HepG2 (cell line): ENCODE data around the gene CBY1. TPM values are rescaled to one million over a fixed set of nuclear protein-coding genes. Genes with fewer than 3 reads are reported as not detected.

ENCODE experiments used
- ATAC-seq: fragments of 200-7000 bp; cut with Tn5 transposase; 3 replicates; pipeline ENCODE4 v1.9.1; 2020; ENCODE audit warnings: mild to moderate bottlenecking, moderate library complexity
- BruUV-seq: library from RNA; stranded (reverse); fragments of 400-500 nt; replicated peaks from 2 replicates; lab custom pipeline; 2021; lab: Mats Ljungman, UMichigan
- CTCF ChIA-PET: fragments of 300-600 bp; formaldehyde crosslinking; extraction: SDS; loops from one replicate; lab custom pipeline; 2021; ENCODE audit warnings: low total read pairs, inconsistent platforms, low intra/inter-chr PET ratio; lab: Yijun Ruan, JAX
- POLR2A ChIA-PET: fragments of 350-600 bp; sonication (Branson Sonifier 250); formaldehyde crosslinking; loops from one replicate; lab custom pipeline; 2020; ENCODE audit warnings: antibody characterized with exemption, inconsistent platforms; lab: Yijun Ruan, JAX
- DNase-seq: peaks from one replicate; pipeline ENCODE4 v3.0.0-alpha.2; 2015; ENCODE audit warnings: low spot score
- FAIRE-seq: peaks from 3 replicates; lab custom pipeline; 2011; peaks lifted over from hg19 to GRCh38; lab: Jason Lieb, UNC
- H2AFZ ChIP-seq: one replicate; pipeline ENCODE4 v1.6.1; 2011; ENCODE audit warnings: low read length, inconsistent platforms
- H3K27ac ChIP-seq: fragments of 300-600 bp; 3 replicates; pipeline ENCODE4 v1.8.0; 2011; ENCODE audit warnings: mixed run types, mild to moderate bottlenecking, mixed read lengths, low read length, inconsistent platforms; ENCODE audit not compliant: insufficient read depth; ENCODE audit errors: extremely low read length
- H3K27me3 ChIP-seq, 2 experiments: fragments of 200-600 bp in 1 of 2; 2 replicates in 1 of 2; 3 replicates in 1 of 2; pipeline versions ENCODE4 v1.6.0 to v1.8.0; 2011; ENCODE audit warnings: low read length in 2 of 2, mild to moderate bottlenecking in 2 of 2, moderate library complexity in 2 of 2, inconsistent platforms in 1 of 2; ENCODE audit not compliant: insufficient read depth in 2 of 2, control insufficient read depth in 1 of 2
- H3K36me3 ChIP-seq, 2 experiments: fragments of 200-600 bp in 1 of 2; replicated peaks in 1 of 2; 2 replicates in 1 of 2; 3 replicates in 1 of 2; pipeline versions ENCODE4 v1.5.1 to v1.8.0; 2011; ENCODE audit warnings: low read length in 2 of 2, inconsistent platforms in 1 of 2; ENCODE audit not compliant: insufficient read depth in 2 of 2, control insufficient read depth in 1 of 2
- H3K4me1 ChIP-seq: 2 replicates; pipeline ENCODE4 v1.5.1; 2012; ENCODE audit warnings: low read length, inconsistent platforms; ENCODE audit not compliant: insufficient read depth
- H3K4me2 ChIP-seq: 2 replicates; pipeline ENCODE4 v1.6.0; 2011; ENCODE audit warnings: low read depth, low read length, inconsistent platforms
- H3K4me3 ChIP-seq, 3 experiments: fragments of 200-600 bp in 1 of 3; sonication (generic), shearing (Covaris generic) in 1 of 3; replicated peaks in 1 of 3; 2 replicates each; pipeline ENCODE4 v1.5.1; 2011 to 2016; ENCODE audit warnings: low read length in 3 of 3, inconsistent platforms in 2 of 3, low read depth in 2 of 3, mild to moderate bottlenecking in 2 of 3, control low read depth in 1 of 3, mixed read lengths in 1 of 3; ENCODE audit not compliant: insufficient read depth in 1 of 3
- H3K79me2 ChIP-seq: one replicate; pipeline ENCODE4 v1.6.1; 2011; ENCODE audit warnings: low read length, inconsistent platforms; ENCODE audit not compliant: insufficient read depth
- H3K9ac ChIP-seq: 2 replicates; pipeline ENCODE4 v1.6.0; 2011; ENCODE audit warnings: mild to moderate bottlenecking, low read depth, low read length, inconsistent platforms; ENCODE audit not compliant: insufficient read depth
- H3K9me3 ChIP-seq: 2 replicates; pipeline ENCODE4 v1.5.1; 2012; ENCODE audit warnings: mild to moderate bottlenecking, low read length
- H4K20me1 ChIP-seq: 2 replicates; pipeline ENCODE4 v1.6.0; 2011; ENCODE audit warnings: inconsistent platforms, mild to moderate bottlenecking, low read length, moderate library complexity; ENCODE audit not compliant: insufficient read depth
- DR1 ChIP-seq: sonication (generic); formaldehyde crosslinking; IDR thresholded peaks from 2 replicates; pipeline ENCODE4 v1.8.0; 2021; ENCODE audit warnings: mild to moderate bottlenecking, missing genetic modification reagents, inconsistent platforms
- EHMT2 ChIP-seq: fragments of 200-600 bp; sonication (generic); IDR thresholded peaks from 2 replicates; pipeline ENCODE4 v1.7.0; 2017; ENCODE audit warnings: antibody characterized with exemption, low read depth, low read length, borderline replicate concordance
- LCORL ChIP-seq, 2 experiments: fragments of 450-650 bp in 1 of 2; sonication (generic) in 1 of 2; formaldehyde crosslinking in 1 of 2; IDR thresholded peaks; 2 replicates each; pipeline versions ENCODE4 v1.5.0 to v1.6.1; 2017 to 2020; ENCODE audit warnings: antibody characterized with exemption in 1 of 2, missing genetic modification reagents in 1 of 2
- MAFF ChIP-seq: IDR thresholded peaks from 2 replicates; pipeline ENCODE4 v1.6.1; 2011; ENCODE audit warnings: low read depth, low read length, improper control_type of control experiment
- MAFK ChIP-seq, 2 experiments: IDR thresholded peaks in 1 of 2; conservative IDR thresholded peaks in 1 of 2; 2 replicates each; pipeline ENCODE4 v1.6.1; 2011; ENCODE audit warnings: improper control_type of control experiment in 2 of 2, low read length in 2 of 2
- PHB2 ChIP-seq: fragments of 450-650 bp; IDR thresholded peaks from 2 replicates; pipeline ENCODE4 v1.6.1; 2018; ENCODE audit not compliant: partially characterized antibody
- ZNF430 ChIP-seq: sonication (generic); formaldehyde crosslinking; IDR thresholded peaks from 2 replicates; pipeline ENCODE4 v1.9.0; 2021; ENCODE audit warnings: mild to moderate bottlenecking, missing genetic modification reagents
- WGBS: methylation state at CpG from one replicate; pipeline ENCODE4 v1.1.6; 2017; ENCODE audit warnings: low lambda C conversion rate; 5-methylcytosine and 5-hydroxymethylcytosine counted together
- in situ Hi-C: cut with HindIII; loops from 2 replicates; pipeline ENCODE4 v1.10.0; 2017; ENCODE audit warnings: low pct_unique_long_range_greater_than_20kb; ENCODE audit not compliant: extremely low pct_ligation_motif_present
- intact Hi-C: fragments of 100-400 bp; cut with micrococcal nuclease; formaldehyde crosslinking; loops from one replicate; pipeline ENCODE4 v1.10.0; 2022; ENCODE audit not compliant: unreplicated experiment
- polyA plus RNA-seq, 8 experiments: library from polyadenylated mRNA; depleted of rRNA in 3 of 8; stranded (reverse) in 7 of 8; unstranded in 1 of 8; fragments of >200 nt; fragmentation: Illumina TruSeq in 4 of 8; extraction: Trizol in 4 of 8; gene quantifications; 2 replicates each; pipeline versions ENCODE4 v1.2.1 to v1.2.3, GENCODE V29; 2011 to 2016; ENCODE audit warnings: low read depth in 4 of 8, missing spikeins in 1 of 8, mixed read lengths in 1 of 8; ENCODE audit not compliant: insufficient read depth in 1 of 8
- total RNA-seq, 5 experiments: library from RNA; depleted of rRNA; stranded (reverse); fragments of >200 nt; fragmentation: Illumina TruSeq; extraction: Trizol; gene quantifications; 2 replicates each; pipeline ENCODE4 v1.2.3, GENCODE V29; 2016; ENCODE audit warnings: low read depth in 1 of 5
- TF ChIP-seq, protein P1 (sequence below): sonication (generic); formaldehyde crosslinking; IDR thresholded peaks from 2 replicates; pipeline ENCODE4 v1.9.0; 2022; ENCODE audit warnings: low read depth, missing genetic modification reagents
- TF ChIP-seq, protein P2 (sequence below): sonication (generic); formaldehyde crosslinking; IDR thresholded peaks from 2 replicates; pipeline ENCODE4 v1.4.0; 2020; ENCODE audit warnings: missing genetic modification reagents

Gene CBY1
- total and polyA plus RNA-seq, 2 of the 13 experiments (the other 11 are each of a cell fraction or from before 2014, with no cell fraction given) = 19.7 to 20.3 TPM

DNA sequence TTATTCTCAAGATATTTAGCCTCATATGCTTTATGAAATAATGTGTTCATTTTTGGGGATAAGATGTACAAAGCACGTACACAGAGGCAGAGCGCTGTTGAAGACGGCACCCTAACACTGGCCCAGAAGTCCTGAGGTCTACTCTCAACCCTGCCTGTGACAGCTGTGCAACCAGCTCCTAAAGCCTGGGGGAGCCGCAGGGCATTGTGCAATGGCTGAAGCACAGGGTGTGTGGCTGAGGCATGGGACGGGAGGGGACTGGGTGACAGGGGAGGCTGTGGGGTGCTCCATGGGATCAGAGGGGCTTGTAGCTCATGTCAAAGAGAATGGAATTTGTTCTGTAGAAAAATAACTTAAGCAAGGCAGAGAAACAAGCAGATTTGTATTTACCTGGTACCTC lies 28.0 kb upstream of the CBY1 start (continued):
- TF ChIP-seq, protein P1, sequence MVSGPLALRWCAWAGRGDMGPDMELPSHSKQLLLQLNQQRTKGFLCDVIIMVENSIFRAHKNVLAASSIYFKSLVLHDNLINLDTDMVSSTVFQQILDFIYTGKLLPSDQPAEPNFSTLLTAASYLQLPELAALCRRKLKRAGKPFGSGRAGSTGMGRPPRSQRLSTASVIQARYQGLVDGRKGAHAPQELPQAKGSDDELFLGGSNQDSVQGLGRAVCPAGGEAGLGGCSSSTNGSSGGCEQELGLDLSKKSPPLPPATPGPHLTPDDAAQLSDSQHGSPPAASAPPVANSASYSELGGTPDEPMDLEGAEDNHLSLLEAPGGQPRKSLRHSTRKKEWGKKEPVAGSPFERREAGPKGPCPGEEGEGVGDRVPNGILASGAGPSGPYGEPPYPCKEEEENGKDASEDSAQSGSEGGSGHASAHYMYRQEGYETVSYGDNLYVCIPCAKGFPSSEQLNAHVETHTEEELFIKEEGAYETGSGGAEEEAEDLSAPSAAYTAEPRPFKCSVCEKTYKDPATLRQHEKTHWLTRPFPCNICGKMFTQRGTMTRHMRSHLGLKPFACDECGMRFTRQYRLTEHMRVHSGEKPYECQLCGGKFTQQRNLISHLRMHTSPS (CRISPR knock-in tag) = no peak
- TF ChIP-seq ZNF430 (CRISPR knock-in tag) (no peak), EHMT2 (no peak), DR1 (CRISPR knock-in tag) (no peak)
- TF ChIP-seq, protein P2, sequence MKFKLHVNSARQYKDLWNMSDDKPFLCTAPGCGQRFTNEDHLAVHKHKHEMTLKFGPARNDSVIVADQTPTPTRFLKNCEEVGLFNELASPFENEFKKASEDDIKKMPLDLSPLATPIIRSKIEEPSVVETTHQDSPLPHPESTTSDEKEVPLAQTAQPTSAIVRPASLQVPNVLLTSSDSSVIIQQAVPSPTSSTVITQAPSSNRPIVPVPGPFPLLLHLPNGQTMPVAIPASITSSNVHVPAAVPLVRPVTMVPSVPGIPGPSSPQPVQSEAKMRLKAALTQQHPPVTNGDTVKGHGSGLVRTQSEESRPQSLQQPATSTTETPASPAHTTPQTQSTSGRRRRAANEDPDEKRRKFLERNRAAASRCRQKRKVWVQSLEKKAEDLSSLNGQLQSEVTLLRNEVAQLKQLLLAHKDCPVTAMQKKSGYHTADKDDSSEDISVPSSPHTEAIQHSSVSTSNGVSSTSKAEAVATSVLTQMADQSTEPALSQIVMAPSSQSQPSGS (CRISPR knock-in tag) = no peak
- TF ChIP-seq, all 625 proteins: peak for 2

DNA sequence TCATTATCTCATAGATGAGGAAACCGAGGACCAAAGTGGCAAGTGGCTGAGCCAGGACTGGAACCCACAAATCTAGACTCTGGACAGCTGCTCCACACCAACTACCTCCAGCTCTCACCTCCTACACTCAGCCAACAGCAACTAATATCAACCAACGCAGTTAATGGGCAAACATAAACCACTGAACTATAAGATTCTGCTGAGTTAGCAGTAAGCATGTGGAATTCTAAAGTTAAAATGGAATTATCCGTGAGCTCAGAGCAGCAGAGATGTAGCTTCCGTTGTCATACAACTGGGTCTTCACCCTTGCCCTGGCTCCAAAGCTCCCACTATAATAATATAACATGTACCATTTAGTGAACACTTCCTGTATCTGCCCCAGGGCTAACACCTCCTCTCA lies 27.3 kb upstream of the CBY1 start:
- CTCF ChIA-PET = no interaction called here

More for the DNA sequence above, 27.3 kb upstream of the CBY1 start:
- TF ChIP-seq PHB2 = no peak
- TF ChIP-seq MAFK (conservative IDR thresholded peaks at IDR 0.05 in 1 of 2, IDR thresholded peaks at IDR 0.05 in 1 of 2; ENCODE audit: low read length in 2 of 2) = peak; percentile 88 to 94
- TF ChIP-seq MAFF = peak; percentile 93
- TF ChIP-seq LCORL (IDR thresholded peaks at IDR 0.05) = no peak
- TF ChIP-seq LCORL (CRISPR knock-in tag; IDR thresholded peaks at IDR 0.05) = no peak
- DNase-seq = no peak
- POLR2A ChIA-PET = no interaction called here
- FAIRE-seq = no peak
- no peak for ATAC-seq
- Histone ChIP-seq H3K4me1 (peaks cover 19% of the 10 kb centered on the region), H2AFZ (no peak overlapping the region), H3K9me3 (no peaks in the 10 kb centered on the region), H3K36me3 (no peaks in the 10 kb centered on the region), H3K4me2 (no peak overlapping the region), H3K27me3 (no peaks in the 10 kb centered on the region), H3K79me2 (no peaks in the 10 kb centered on the region), H4K20me1 (no peaks in the 10 kb centered on the region), H3K4me3 (no peak overlapping the region), H3K27ac (no peak overlapping the region), H3K9ac (no peak overlapping the region)
- in situ Hi-C loops (no loop called here), intact Hi-C loops (no loop called here)
- 87% methylated on average over 4 of the region's 4 CpGs for WGBS
- BruUV-seq = no TSS peak
